Liver (tissue), 9 donors: Measurements from ENCODE around the gene BACH2. TPM values are rescaled to one million over a fixed set of nuclear protein-coding genes. Genes with fewer than 3 reads are reported as not detected.

Source experiments
- DNase-seq: peaks from one replicate; pipeline ENCODE4 v3.0.0-alpha.2; 2017; ENCODE audit warnings: low spot score
- H3K27ac ChIP-seq, 2 donors: one replicate each; pipeline ENCODE4 v1.7.0; 2013; ENCODE audit warnings: inconsistent platforms in 2 of 2, low read length in 2 of 2, control low read depth in 1 of 2, low read depth in 1 of 2, mild to moderate bottlenecking in 1 of 2
- H3K27me3 ChIP-seq, 4 donors: one replicate each; pipeline versions ENCODE4 v1.6.1 to v1.7.0; 2013; ENCODE audit warnings: low read length in 3 of 4, inconsistent platforms in 1 of 4, mild to moderate bottlenecking in 1 of 4, moderate library complexity in 1 of 4; ENCODE audit not compliant: control insufficient read depth in 4 of 4, insufficient read depth in 4 of 4
- H3K36me3 ChIP-seq, 4 donors: one replicate each; pipeline versions ENCODE4 v1.6.1 to v1.7.0; 2013; ENCODE audit warnings: low read length in 3 of 4, mild to moderate bottlenecking in 3 of 4, low read depth in 1 of 4, moderate library complexity in 1 of 4; ENCODE audit not compliant: control insufficient read depth in 4 of 4, insufficient read depth in 3 of 4
- H3K4me1 ChIP-seq, 4 donors: one replicate each; pipeline versions ENCODE4 v1.6.1 to v1.7.0; 2013; ENCODE audit warnings: low read length in 3 of 4, mild to moderate bottlenecking in 3 of 4, moderate library complexity in 1 of 4; ENCODE audit not compliant: control insufficient read depth in 4 of 4, insufficient read depth in 4 of 4
- H3K4me3 ChIP-seq, 3 donors: one replicate each; pipeline versions ENCODE4 v1.6.1 to v1.7.0; 2013; ENCODE audit warnings: low read length in 3 of 3, control low read depth in 1 of 3, low read depth in 1 of 3, mild to moderate bottlenecking in 1 of 3
- H3K9ac ChIP-seq, 2 donors: one replicate each; pipeline ENCODE4 v1.7.0; 2013; ENCODE audit warnings: low read length in 2 of 2, mild to moderate bottlenecking in 2 of 2, moderate library complexity in 2 of 2, control low read depth in 1 of 2, low read depth in 1 of 2
- H3K9me3 ChIP-seq, 4 donors: one replicate each; pipeline versions ENCODE4 v1.6.1 to v1.7.0; 2013; ENCODE audit warnings: low read length in 3 of 4; ENCODE audit not compliant: control insufficient read depth in 4 of 4
- ATF3 ChIP-seq: IDR thresholded peaks from 2 replicates; pipeline ENCODE4 v1.6.1; 2016; ENCODE audit warnings: antibody characterized with exemption
- FOXA1 ChIP-seq: IDR thresholded peaks from 2 replicates; pipeline ENCODE4 v1.6.1; 2016; ENCODE audit warnings: antibody characterized with exemption
- FOXA2 ChIP-seq: IDR thresholded peaks from 2 replicates; pipeline ENCODE4 v1.6.1; 2016; ENCODE audit warnings: antibody characterized with exemption
- GABPA ChIP-seq, 2 donors: IDR thresholded peaks in 1 of 2; conservative IDR thresholded peaks in 1 of 2; 2 replicates each; pipeline ENCODE4 v1.6.1; 2016; ENCODE audit warnings: antibody characterized with exemption in 2 of 2, mild to moderate bottlenecking in 1 of 2, moderate library complexity in 1 of 2
- HNF4A ChIP-seq, 2 donors: conservative IDR thresholded peaks; 2 replicates each; pipeline ENCODE4 v1.6.1; 2016; ENCODE audit warnings: antibody characterized with exemption in 2 of 2, mild to moderate bottlenecking in 2 of 2
- HNF4G ChIP-seq: IDR thresholded peaks from 2 replicates; pipeline ENCODE4 v1.6.1; 2016; ENCODE audit warnings: antibody characterized with exemption
- JUND ChIP-seq, 2 donors: IDR thresholded peaks; 2 replicates each; pipeline ENCODE4 v1.6.1; 2016; ENCODE audit warnings: antibody characterized with exemption in 2 of 2
- MAX ChIP-seq: IDR thresholded peaks from 2 replicates; pipeline ENCODE4 v1.6.1; 2016; ENCODE audit warnings: antibody characterized with exemption
- NR2F2 ChIP-seq: IDR thresholded peaks from 2 replicates; pipeline ENCODE4 v1.6.1; 2016; ENCODE audit warnings: antibody characterized with exemption
- RAD21 ChIP-seq, 2 donors: IDR thresholded peaks; 2 replicates each; pipeline ENCODE4 v1.6.1; 2016; ENCODE audit warnings: antibody characterized with exemption in 2 of 2, mild to moderate bottlenecking in 2 of 2
- REST ChIP-seq: IDR thresholded peaks from 2 replicates; pipeline ENCODE4 v1.6.1; 2016; ENCODE audit warnings: antibody characterized with exemption, mild to moderate bottlenecking
- SP1 ChIP-seq: IDR thresholded peaks from 2 replicates; pipeline ENCODE4 v1.6.1; 2018; ENCODE audit warnings: antibody characterized with exemption, mild to moderate bottlenecking
- TAF1 ChIP-seq: conservative IDR thresholded peaks from 2 replicates; pipeline ENCODE4 v1.6.1; 2016; ENCODE audit warnings: antibody characterized with exemption, mild to moderate bottlenecking
- YY1 ChIP-seq: IDR thresholded peaks from 2 replicates; pipeline ENCODE4 v1.6.1; 2016; ENCODE audit warnings: antibody characterized with exemption, mild to moderate bottlenecking
- ZBTB33 ChIP-seq: IDR thresholded peaks from 2 replicates; pipeline ENCODE4 v1.6.1; 2016; ENCODE audit warnings: antibody characterized with exemption
- WGBS: extraction: QIAGEN DNeasy Blood & Tissue Kit; methylation state at CpG from one replicate; pipeline ENCODE4 v1.1.7; 2013; 5-methylcytosine and 5-hydroxymethylcytosine counted together
- polyA plus RNA-seq, 2 donors: library from polyadenylated mRNA; stranded (reverse) in 1 of 2; unstranded in 1 of 2; fragments of 200-250 nt in 1 of 2; fragments of >200 nt in 1 of 2; fragmentation: Nextera tagmentation in 1 of 2; extraction: Ambion mirVana in 1 of 2; gene quantifications; one replicate each; pipeline versions ENCODE4 v1.2.1 to v1.2.3, GENCODE V29; 2013 to 2015
- total RNA-seq, 2 donors: library from RNA; depleted of rRNA; stranded (reverse); fragments of >200 nt; gene quantifications; one replicate each; pipeline ENCODE4 v1.2.3, GENCODE V29; 2014
- TF ChIP-seq, protein P1 (sequence below): fragments of 150-350 bp; IDR thresholded peaks from 2 replicates; pipeline ENCODE4 v1.5.1; 2017; ENCODE audit warnings: improper control_type of control experiment, low read depth, low read length; ENCODE audit not compliant: missing input control
- donor health status: healthy.
- donor health status: healthy.
- donor health status: healthy.
- donor health status: healthy.
- donor health status: healthy.

The BACH2 gene
- total and polyA plus RNA-seq, 4 donors, result 1.9 to 3.7 (median 1.9) TPM

GRCh38 chr6:90226257-90226656, 70.4 kb downstream of the BACH2 start:
- Histone ChIP-seq H3K36me3 (no peaks in the 10 kb centered on the region), H3K9ac (no peak overlapping the region), H3K27ac (no peak overlapping the region), H3K4me1 (no peaks in the 10 kb centered on the region), H3K4me3 (no peak overlapping the region), H3K27me3 (no peaks in the 10 kb centered on the region), H3K9me3 (no peaks in the 10 kb centered on the region)
- 89% methylated on average over 2 of the region's 2 CpGs for WGBS
- TF ChIP-seq REST (no peak), FOXA1 (no peak), HNF4A (conservative IDR thresholded peaks at IDR 0.05) (no peak), FOXA2 (no peak), GABPA (IDR thresholded peaks at IDR 0.05 in 1 of 2, conservative IDR thresholded peaks at IDR 0.05 in 1 of 2) (no peak), ZBTB33 (no peak), HNF4G (no peak), SP1 (no peak), MAX (no peak), TAF1 (no peak), NR2F2 (no peak), JUND (IDR thresholded peaks at IDR 0.05) (no peak), ATF3 (no peak), YY1 (no peak), RAD21 (IDR thresholded peaks at IDR 0.05) (no peak)
- TF ChIP-seq, protein P1, sequence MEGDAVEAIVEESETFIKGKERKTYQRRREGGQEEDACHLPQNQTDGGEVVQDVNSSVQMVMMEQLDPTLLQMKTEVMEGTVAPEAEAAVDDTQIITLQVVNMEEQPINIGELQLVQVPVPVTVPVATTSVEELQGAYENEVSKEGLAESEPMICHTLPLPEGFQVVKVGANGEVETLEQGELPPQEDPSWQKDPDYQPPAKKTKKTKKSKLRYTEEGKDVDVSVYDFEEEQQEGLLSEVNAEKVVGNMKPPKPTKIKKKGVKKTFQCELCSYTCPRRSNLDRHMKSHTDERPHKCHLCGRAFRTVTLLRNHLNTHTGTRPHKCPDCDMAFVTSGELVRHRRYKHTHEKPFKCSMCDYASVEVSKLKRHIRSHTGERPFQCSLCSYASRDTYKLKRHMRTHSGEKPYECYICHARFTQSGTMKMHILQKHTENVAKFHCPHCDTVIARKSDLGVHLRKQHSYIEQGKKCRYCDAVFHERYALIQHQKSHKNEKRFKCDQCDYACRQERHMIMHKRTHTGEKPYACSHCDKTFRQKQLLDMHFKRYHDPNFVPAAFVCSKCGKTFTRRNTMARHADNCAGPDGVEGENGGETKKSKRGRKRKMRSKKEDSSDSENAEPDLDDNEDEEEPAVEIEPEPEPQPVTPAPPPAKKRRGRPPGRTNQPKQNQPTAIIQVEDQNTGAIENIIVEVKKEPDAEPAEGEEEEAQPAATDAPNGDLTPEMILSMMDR, result no peak
- DNase-seq, result no peak

- no peak for TF ChIP-seq ATF3
- TF ChIP-seq JUND (IDR thresholded peaks at IDR 0.05), result no peak
- TF ChIP-seq, protein P1, result no peak
- TF ChIP-seq HNF4G, result no peak
- H3K27ac ChIP-seq, result no peak overlapping the region
- H3K9ac ChIP-seq, result no peak overlapping the region
- H3K9me3 ChIP-seq, result no peaks in the 10 kb centered on the region
- H3K4me3 ChIP-seq, result no peak overlapping the region
- WGBS, result 93% methylated on average over 1 of the region's 1 CpG
- DNase-seq, result no peak
- H3K4me1 ChIP-seq, result peaks cover 0 to 4% (median 3%) of the 10 kb centered on the region in 4 donors
- no peaks in the 10 kb centered on the region for H3K36me3 ChIP-seq
- no peaks in the 10 kb centered on the region for H3K27me3 ChIP-seq
Measured at GRCh38 chr6:90224196-90224595, 72.4 kb downstream of the BACH2 start.
